GM18951 (cell line): Measurements from ENCODE around the gene LSP1.

Experiments used
- POLR2A ChIP-seq: IDR thresholded peaks from 4 replicates; pipeline ENCODE4 v1.6.1; 2011; ENCODE audit warnings: mild to moderate bottlenecking; ENCODE audit not compliant: insufficient read length, insufficient read depth; ENCODE audit errors: extremely low read depth
- in situ Hi-C: fragments of 300-500 bp; cut with MboI; formaldehyde crosslinking; loops from one replicate; pipeline ENCODE4 v1.12.0; 2022; ENCODE audit warnings: low sequenced_read_pairs, mixed read lengths, inconsistent platforms; ENCODE audit not compliant: unreplicated experiment

Gene LSP1

DNA sequence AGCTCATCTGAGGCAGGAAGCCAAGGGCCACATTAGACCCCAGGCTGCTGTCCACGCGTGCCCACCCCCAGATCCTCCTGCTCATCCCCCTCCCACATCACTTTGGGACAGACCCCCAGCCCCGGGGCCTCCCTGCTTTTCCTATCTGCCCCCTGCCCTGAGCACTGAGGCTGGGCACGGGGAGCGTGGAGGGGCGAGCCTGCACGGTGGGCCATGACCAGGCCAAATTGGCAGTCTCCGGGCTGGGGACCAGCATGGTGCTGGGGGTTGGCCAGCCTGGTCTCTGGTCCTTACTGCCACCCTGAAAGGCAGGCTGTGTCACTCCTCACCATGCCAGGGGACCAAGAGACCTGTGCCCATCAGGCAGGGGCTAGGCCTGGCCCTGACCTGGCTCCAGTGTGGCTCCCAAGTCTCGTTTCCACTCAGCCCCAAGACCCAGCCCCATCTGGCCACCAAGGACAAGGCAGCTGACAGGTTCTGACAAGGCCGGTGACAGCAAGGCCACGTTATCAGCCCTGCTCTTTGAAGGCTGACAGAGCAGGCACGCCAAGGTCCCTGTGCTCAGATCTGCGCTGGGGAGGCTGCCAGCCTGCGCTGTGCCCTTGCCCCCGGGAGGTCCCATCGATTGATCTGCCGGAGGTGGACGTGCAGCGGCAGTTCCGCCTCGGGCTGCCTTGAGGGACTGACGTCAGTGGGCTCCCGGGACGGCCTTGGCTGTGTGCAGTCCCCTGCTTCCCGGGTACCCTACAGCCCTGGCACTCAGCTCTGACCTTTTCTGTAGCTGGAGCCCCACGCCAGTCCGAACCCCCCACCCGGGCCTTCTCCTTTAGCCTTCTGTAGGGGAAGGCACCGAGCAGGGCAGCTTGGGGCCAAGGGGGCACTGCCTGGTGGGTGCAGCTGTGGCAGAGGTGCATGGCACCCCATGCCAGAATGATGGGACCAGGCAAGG, 10.5 kb upstream of the LSP1 start:
- in situ Hi-C loops = no loop called here

DNA sequence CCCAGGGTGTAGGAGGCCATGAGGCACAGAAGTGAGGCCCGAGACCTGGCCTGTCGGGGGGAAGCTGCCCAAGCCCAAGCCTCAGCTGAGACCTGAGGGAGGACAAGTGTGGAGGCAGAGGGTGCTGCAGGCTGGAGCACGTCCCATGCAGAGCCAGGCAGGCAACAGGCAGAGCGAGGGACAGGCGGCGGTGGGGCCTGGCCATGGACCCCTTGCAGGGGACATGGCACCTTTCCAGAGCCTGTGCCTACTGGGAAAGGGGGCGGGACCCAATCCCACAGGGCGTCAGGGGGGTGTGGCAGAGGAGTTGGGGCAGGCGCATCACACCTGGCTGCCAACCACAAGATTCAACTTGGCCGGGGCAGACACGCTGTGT, 9.8 kb upstream of the LSP1 start:
- TF ChIP-seq POLR2A = no peak
- in situ Hi-C loops = no loop called here

More for the DNA sequence above, 10.5 kb upstream of the LSP1 start:
- no peak for TF ChIP-seq POLR2A

DNA sequence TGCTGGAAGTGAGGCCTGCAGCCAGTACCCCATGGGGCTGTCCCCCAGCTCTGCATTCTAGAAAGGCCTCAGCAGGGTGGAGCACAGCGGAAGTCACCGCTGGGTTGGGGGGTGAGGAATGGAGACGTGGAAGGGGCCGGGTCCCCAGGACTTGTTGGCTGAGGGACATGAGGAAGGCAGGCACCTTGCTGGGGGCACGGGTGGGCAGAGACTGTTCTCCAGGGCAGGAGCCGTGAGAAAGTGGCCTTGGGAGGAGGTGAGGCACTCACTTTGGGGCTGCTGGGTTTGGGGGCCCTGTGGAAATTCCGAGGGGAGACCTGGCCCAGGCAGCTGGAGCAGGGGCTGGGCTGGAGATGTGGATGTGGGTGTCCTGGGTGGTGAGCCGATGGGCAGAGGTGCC, 9.1 kb upstream of the LSP1 start:
- in situ Hi-C loops = no loop called here
- TF ChIP-seq POLR2A = no peak

- no peak for TF ChIP-seq POLR2A
- in situ Hi-C loops = no loop called here
Measured at GRCh38 chr11:1844221-1845094, 8.4 kb upstream of the LSP1 start.

DNA sequence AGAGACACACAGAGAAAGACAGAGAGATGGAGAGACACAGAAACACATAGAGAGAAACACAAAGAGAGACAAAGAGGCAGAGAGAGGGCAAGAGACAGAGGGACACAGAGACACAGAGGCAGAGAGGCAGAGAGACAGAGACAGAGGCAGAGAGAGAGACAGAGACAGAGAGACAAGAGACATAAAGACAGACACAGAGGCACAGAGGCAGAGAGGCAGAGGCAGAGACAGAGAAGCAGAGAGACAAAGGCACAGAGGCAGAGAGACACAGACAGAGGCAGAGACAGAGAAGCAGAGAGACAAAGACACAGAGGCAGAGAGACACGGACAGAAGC, 7.8 kb upstream of the LSP1 start:
- TF ChIP-seq POLR2A = no peak
- in situ Hi-C loops = no loop called here

GRCh38 chr11:1845561-1846452, 7.1 kb upstream of the LSP1 start:
- no peak for TF ChIP-seq POLR2A
- in situ Hi-C loops = no loop called here

DNA sequence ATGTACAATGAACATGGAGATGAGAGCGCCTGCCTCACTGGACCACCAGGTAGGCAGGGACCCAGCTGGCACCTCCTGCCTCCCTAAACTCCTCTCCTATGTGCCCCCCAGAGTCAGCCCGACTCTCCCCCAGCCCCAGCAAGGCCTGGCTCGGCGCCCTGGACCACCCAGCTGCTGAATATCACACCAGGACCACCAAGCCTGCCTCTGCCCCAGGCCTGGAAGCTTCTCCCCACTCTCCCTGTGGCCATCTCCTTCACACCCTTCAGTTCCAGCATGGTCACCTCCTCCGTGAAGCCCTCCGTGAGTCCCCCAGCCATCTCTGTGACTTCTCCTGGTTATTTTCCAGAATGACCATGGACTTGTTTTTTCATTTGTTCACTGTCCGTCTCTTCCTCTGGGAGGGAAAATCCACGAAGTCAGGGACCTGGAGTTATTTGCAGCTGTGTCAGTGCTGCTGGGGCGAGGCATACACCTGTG, 6.4 kb upstream of the LSP1 start:
- in situ Hi-C loops = no loop called here
- TF ChIP-seq POLR2A = no peak

GRCh38 chr11:1847006-1847735, 5.7 kb upstream of the LSP1 start:
- TF ChIP-seq POLR2A = no peak
- in situ Hi-C loops = no loop called here

DNA sequence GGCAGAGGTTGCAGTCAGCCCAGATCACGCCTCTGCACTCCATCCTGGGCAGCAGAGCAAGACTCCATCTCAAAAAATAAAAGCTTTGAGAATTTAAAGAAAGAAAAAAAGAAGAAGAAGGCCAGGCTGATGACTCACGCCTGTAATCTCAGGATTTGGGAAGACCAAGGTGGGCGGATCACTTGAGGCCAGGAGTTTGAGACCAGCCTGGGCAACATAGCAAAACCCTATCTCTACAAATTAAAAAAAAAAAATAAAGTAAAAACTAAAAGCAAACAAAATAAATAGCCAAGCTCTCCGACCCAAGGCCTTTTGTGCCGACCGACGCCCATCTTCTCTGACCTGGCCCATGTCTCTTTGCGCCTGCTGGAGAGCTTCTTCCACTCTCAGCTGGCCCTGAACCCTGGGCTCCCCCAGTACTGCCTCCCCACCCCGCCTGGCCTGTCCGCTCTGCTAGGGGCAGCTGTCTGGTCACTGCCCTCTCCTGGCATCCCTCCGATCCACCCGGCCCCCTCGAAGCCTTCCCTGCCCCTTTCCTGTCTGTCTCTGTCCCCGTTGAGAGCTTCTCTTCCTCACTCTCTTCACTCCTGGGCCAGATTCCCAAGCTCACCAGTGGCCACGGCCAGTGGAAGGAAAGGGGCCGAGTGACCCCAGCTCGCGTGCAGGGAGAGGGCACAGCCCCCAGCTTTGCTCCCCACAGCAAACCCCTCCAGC, 4.8 kb upstream of the LSP1 start:
- TF ChIP-seq POLR2A = no peak
- in situ Hi-C loops = no loop called here

DNA sequence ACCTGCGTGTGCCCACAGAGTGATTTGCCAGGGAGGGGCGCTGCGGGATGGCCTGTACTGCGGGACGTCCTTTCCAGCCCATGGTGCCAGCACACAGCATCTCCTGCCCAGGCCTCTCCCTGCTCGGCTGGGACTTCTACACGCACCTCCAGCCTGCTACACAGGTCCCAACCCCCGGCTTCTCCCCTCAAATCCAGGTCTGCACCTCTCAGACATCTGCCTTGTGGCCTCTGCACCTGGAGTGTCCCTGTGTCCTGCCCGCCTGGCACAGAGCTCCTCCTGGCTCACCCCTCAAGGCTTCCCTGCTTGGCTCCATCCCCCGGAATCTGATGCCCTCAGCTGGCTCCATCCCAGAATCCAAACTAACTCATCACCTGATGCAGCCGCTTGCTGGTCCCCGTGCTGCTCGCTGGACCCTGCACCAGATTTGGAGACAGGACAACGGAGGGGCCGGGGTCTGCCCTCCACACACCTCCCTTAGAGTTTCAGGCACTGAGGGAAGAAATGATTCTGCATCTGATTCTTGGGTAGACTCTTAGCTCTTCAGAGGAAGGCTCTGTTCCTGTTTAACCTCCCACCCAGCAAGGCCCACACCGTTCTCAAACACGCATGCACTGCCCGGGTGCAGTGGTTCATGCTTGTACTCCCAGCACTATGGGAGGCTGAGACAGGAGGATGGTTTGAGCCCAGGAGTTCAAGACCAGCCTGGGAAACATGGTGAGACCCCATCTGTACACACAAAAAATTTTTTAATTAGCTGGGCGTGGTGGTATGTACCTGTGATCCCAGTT, 4.0 kb upstream of the LSP1 start:
- in situ Hi-C loops = no loop called here

More for the DNA sequence above, 4.0 kb upstream of the LSP1 start:
- TF ChIP-seq POLR2A = no peak
